M059J (cell line): ENCODE results near the gene CDYL. TPM values are rescaled to one million over a fixed set of nuclear protein-coding genes. Genes with fewer than 3 reads are reported as not detected.

Experiments
- DNase-seq: peaks from one replicate; pipeline ENCODE4 v3.0.0-alpha.2; 2012; ENCODE audit warnings: low read depth
- total RNA-seq: library from RNA; depleted of rRNA; stranded (reverse); fragments of >200 nt; shearing (Covaris generic); gene quantifications from 2 replicates; pipeline ENCODE4 v1.2.3, GENCODE V29; 2014

The CDYL gene
- total RNA-seq, 1 experiment from 2014 or later = 34.3 TPM

DNA sequence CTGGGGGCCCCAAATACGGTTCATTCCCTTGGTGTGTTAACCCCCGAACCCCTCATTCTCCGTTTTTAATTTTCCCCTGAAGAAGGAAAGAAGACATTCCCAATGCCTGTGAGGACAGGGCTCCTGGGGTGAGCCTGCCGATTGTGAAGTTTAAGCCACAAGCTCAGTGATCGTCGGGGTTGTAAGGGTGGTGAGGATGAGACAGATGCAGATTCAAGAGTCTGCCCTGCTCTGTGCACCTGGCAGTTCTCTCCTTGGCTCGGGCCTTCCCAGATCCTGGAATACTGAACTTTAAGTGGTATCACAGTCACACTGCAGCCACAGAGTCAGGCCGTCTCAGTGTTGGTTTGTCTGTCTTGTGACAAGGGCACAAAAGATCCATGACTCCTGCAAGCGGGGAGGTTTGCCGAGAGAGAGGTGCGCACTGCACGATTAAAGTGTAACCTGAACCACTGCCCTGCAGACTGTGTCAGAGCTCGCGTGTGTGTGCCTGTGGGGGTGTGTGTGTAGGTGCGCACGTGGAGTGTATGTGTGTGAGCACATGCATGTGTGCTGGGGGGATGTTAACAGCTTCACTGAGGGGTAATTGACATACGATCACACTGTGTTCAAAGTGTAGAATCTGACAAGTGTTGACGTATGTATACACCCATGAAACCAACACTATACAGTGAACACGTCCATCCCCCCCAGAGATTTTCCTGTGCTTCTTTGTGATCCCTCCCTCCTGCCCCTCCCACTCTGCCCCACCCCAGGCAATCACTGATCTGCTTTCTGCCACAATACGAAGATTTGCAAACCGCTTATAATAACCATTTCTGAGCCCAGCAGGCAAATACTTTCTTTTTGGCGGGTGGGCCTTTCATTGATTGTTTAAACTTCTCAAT lies 188.7 kb downstream of the CDYL start:
- DNase-seq = no peak

DNA sequence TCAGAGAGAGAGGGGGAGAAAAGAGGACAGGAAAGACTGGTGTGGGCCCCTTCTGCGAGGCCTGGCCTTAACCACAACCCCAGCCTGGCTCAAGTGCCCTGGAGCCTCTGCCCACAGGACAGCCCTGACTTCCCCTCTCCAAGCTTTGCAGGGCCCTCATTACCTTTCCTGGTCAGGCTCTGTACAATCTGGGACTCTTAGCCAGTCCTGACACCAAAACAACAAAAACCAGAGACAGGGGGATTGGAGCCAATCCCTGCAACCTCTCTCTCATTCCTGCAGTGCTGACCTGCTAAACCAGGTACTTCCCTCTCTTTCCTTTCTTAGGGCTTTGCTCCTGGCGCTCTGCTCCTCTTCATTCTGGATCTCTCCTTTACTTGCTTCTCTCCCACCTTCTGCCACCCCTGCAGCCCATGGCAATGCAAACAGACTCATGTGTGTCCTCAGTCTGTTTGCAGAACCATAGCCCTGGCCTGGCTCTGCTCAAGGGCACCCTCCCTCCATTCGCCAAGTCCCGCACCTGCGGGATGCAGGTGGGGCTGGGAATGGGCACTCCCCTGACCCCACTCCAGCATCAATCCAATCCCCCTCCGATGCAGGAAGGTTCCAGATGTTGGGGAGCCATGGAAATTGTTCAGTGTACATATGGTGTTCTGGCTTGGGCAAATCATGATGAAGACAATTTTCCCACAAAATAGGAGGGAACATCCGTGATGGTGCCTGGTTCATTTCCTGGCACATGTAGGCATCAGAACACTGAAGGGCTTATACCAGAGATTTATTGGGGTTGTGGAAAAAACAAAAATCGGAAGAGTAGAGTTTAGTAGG lies 189.6 kb downstream of the CDYL start:
- DNase-seq = no peak

DNA sequence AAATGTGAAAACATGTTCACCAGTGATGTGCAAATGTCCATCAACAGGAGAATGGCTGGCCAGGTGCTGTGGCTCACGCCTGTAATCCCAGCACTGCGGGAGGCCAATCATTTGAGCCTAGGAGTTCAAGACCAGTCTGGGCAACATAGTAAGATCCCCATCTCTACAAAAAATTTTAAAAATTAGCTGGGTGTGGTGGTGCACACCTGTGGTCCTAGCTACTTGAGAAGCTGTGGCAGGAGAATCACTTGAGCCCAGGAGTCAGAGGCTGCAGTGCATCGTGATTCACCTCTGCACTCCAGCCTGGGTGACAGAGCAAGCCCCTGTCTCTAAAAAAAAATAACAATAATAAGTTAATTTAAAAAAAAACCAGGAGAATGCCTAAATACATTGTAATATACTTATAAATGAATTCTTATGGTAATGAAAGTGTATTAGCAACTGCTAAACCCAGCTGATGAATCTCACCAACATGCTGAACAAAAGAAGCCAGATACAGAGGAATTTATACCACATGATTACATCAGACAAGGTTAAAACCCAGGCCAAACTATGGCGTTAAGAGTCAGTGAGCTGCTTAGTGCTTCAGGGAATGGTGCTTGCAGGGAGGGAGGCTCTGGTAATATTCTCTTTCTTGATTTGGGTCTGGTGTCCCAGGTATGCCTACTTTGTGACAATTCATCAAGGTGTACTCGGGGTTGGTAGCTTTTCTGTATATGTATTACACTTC lies 191.3 kb downstream of the CDYL start:
- DNase-seq = peak; percentile 18

DNA sequence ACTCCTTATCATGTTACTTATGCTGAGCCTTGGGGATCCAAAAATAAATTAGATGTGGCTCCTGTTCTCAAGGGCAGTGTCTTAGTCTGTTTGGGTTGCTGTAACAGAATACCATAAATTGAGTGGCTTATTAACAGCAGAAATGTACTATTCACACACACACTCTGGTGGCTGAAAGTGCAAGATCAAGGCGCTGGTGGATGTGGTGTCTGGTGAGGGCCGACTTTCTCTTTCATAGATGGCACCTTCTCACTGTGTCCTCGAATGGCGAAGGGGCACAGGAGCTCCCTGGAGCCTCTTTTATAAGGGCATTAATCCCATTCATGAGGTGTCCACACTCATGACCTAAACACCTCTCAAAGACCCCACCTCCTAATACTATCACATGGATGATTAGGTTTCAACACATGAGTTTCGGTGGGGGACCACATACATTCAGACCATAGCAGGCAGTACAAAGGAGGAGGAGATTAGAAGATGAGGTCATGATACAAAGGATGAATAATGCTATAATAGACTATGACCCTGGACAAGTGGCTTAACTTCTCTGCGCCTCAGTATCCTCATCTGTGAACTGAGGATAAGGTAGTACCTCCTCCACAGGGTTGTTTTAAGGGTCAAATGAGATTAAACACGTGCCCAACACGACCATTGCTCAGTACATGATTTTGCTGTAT lies 193.5 kb downstream of the CDYL start:
- DNase-seq = no peak

DNA sequence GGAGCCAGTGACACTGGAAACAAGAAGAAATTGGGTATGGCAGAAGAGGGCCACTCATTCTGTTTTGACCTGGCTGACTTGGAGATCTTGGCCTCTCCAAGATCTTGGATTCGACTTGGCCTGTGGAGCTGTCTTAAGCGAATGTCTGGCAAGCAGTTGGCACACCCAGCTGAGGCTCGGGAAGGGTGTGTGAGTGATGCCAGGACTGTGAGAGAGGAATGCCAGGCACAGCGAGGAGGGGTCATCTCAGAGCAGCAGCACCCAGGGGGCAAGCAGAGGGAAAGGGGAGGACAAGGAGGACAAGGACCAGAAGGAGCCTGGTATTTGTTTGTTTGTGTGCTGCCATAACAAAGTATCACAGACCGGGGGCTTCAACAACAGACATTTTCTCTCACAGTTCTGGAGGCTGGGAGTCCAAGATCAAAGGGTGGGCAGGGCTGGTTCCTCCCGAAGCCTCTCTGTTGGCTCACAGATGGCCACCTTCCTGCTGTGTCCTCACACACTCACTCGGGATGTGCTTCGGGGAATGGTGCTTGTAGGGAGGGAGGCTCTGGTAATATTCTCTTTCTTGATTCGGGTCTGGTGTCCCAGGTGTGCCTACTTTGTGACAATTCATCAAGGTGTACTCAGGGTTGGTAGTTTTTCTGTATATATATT lies 194.7 kb downstream of the CDYL start:
- no peak for DNase-seq

DNA sequence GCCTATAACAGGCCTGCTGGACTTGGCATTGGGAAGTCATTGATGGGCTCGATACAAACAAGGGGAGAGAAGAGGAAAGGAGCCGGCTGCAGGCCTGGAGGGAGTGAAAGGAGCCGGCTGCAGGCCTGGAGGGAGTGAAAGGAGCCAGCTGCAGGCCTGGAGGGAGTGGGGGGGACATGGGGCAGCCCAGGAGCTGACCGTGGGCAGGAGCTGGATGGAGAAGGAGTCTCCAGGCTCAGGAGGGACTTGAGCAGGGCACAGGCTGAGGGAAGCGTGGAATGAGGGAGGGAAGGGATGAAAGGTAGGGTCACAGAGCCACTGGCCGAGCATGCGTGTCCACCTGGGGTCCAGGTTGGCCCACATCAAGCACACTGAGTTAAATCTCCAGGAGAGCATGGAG lies 195.6 kb downstream of the CDYL start:
- no peak for DNase-seq

DNA sequence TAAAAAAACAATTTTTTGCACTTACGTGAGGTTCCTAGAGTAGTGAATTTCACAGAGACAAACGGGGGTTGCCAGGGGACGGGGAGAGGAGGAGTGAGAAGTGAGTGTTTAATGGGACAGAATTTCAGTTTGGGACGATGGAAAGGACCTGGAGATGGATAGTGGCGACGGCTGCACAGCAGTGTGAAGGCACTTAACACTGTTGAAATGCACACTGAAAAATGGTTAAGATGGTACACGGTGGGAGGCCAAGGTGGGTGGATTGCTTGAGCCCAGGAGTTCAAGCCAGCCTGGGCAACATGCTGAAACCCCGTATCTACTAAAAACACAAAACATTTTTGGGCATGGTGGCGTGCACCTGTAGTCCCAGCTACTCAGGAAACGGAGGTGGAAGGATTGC lies 196.2 kb downstream of the CDYL start:
- DNase-seq = no peak

DNA sequence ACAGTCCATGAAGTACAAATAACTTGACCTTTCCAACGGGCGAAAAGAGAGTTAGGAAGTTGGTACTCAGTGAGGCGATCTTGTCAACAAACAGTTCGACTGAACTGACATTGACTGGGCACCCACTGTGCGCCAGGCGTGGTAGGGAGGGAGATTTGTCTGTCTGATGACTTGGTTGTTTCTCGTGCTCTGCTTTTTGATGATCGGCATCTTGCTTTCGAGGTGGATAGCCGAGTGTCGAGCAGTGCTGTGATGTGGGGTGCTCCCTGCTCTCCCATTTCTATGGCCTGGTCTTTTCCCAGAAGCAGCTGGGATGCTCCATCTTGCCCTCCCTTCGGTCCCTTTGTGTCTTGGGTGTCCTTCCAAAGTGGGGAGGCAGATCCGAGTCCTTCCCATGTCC lies 197.2 kb downstream of the CDYL start:
- DNase-seq = no peak

DNA sequence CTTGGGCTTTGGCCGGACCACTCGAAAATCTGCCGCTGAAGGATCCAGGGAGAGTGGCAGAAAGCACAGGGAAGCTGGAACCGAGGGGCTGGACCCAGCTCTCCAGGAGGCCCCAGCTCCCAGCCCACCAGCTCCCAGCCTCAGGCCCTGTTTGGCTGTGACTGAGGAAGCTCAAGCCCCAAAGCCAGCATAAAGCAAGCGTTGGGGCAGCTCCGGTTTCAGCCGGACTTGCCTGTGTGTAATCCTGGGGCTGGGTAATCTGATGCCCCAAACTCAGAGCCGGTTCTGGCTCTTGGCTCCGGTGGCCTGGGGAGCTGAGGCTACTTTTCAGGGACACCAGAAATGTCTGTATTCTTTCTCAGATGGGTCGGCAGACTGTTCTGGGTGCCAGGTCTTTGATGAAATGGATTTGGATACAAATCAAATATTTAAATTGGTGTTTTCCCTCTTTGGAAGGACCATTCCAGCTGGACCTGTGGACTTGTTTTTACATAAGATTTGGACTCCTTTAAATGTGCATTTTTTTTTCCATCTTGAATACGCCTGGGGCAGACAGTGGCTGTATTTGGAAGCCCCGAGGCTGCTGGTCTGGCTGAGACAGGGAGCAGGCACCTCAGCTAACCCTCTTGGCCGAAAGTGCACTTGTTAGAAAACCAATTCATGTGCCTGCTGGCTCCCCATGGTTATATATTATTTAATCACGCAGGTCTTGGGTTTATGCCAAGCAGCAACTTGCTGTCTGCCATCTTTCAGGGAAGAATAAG lies 198.0 kb downstream of the CDYL start:
- DNase-seq = peak; percentile 31

DNA sequence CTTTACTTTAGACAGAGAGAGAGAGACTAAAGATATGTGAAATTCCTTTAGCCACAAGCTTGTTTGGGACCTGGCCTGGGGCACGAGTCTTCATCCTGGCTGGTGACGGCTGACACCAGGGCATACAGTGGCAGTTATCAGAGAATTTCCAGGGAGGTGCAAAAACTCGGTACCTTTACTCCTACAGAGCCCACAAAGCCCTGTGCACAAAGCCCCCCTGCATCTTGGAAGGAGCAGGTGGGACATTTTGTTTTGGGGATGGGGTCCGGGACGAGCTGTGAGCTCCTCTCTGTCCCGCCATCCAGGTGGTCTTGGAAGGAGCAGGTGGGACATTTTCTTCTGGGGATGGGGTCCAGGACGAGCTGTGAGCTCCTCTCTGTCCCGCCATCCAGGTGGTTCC lies 198.8 kb downstream of the CDYL start:
- no peak for DNase-seq

DNA sequence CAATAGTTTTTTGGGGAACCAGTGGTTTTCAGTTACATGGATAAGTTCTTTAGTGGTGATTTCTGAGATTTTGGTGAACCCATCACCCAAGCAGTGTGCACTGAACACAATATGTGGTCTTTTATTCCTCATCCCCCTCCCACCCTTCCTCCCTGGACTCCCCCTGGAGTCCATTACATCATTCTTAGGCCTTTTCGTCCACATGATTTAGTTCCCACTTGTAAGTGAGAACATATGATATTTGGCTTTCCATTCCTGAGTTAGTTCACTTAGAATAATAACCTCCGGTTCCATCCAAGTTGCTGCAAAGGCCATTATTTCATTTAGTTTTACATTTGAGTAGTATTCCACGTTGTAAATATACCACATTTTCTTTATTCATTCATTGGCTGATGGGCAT lies 199.3 kb downstream of the CDYL start:
- no peak for DNase-seq

DNA sequence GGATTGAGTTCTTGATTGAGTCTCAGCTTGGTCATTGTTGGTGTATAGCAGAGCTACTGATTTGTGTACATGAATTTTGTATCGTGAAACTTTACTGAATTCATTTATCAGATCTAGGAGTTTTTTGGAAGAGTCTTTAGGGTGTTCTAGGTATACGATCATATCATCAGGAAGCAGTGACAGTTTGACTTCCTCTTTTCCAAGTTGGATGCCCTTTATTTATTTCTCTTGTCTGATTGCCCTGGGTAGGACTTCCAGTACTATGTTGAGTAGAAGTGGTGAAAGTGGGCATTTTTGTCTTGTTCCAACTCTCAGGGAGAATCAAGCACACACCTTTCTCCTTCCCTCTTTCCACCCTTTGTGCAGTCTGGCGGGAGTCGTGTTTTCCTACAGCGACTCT lies 201.3 kb downstream of the CDYL start:
- DNase-seq = no peak

DNA sequence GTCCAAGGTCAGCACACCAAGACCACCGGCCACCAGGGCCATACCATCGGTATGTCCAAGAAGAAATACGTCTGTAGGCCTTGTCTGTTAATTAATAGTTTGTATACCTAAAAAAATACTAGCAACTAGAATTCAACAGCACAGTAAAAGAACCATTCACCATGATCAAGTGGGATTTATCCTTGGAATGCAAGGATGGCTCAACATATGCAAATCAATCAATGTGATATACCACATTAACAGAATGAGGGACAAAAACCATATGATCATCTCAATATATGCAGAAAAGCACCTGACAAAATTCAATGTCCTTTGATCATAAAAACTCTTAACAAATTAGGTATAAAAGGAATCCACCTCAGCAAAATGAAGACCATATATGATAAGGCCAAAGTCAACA lies 203.2 kb downstream of the CDYL start:
- peak; percentile 6 for DNase-seq

DNA sequence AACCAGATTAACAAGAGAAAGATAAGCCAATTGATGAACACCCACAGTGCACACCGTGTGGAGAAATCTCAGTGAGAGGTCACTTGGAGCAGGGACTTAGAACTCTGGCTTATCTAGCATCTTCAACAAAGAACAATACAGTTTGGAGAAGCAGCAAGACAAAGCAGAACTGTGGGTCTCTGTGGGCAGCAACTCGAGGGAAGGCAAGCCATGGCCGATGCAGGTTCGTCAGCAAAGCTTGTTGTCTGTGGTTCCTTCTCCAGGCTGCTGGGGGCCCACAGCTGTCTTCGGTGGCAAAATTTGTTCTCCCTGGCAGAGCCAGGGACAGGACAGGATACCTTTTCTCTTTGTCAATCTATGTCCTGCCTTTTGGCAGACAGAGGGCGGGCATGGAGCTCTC lies 205.6 kb downstream of the CDYL start:
- DNase-seq = no peak

DNA sequence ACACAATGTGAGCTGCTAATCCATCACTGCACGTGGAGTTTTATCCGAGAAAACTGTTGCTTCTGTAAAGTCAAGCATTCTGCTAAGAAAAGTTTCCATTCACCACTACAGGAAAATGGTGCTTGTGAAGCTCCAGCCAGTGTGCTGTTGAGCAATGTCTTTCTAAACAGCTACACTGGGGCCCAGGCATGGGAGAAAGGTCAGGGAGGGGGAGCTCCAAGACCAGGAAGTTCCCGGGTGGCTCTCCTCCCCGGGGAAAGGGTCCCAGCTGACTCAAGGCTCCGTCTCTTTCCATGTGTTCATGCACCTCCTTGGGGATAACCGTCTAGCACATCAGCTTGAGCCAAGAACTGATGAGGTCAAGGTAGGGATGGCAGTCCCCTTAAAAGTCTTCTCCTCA lies 207.1 kb downstream of the CDYL start:
- DNase-seq = no peak

DNA sequence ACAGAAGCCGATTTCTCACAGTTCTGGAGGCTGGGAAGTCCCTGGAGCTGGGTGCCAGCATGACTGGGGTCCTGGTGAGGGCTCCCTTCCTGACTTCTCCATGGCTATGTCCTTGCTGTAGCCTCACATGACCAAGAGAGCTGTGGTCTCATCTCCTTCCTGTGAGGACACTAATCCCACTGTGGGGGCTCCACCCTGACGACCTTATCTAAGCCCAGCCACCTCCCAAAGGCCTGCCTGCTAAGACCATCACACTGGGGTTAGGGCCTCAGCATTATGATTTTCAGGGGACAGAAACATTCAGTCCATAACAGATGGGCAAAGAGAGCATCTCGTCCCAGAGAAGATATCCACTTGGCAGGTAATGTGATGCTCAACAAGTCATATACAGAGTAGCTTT lies 210.8 kb downstream of the CDYL start:
- no peak for DNase-seq

DNA sequence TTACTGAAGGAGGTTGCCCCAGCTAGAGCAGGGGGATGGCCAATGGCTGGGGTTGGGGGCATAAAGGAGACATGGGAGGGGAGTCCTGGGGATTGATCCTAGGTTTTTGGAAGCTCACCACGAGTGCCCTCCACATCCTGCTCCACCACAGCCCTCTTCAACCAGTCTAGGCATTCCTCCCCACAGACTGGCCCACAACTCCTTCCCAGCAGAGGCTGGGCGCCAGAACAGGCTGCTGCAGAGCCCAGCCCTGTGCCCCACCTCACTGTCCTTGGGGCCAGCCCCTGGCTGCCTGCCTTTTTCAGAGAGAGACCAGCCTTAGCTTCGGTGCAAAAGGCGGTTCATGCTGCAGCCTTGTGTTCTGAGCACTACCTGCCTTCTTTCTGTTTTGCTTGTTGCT lies 211.2 kb downstream of the CDYL start:
- DNase-seq = no peak

DNA sequence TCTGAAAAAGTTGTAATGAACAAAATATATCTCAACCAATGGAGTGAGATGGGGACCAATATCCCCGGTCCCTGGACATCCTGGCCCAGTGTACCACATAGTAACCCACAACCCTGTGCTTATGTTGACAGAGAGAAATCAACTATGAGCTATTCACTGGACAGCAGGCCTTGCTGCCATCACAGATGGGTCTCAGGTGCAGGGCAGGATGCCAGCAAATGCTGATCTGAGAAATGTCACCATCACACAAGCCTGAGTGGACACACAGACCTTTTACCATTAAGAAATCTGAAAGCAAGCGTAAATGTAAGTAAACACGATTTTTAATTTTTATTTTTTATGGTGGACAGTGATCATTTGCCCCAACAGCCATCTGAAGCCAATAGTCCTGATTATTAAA lies 218.5 kb downstream of the CDYL start:
- DNase-seq = no peak

DNA sequence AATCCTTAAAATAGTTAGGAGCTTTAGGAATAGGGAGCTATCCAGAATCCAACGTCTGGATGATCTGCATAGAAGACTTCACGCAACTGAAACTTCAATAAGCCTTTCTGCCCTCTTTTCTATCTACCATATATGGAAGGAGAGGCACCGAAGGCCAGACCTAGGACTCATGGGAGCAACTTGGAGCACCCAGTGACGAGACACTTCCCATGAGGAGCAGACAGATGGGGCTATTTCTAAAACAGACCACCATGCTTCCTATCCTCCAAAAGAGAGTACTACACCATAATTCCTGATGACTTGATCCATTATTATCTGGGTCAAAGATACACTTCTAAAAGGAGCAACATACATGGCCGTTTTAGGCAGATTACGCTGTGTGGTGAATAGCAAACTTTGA lies 221.7 kb downstream of the CDYL start:
- DNase-seq = no peak

DNA sequence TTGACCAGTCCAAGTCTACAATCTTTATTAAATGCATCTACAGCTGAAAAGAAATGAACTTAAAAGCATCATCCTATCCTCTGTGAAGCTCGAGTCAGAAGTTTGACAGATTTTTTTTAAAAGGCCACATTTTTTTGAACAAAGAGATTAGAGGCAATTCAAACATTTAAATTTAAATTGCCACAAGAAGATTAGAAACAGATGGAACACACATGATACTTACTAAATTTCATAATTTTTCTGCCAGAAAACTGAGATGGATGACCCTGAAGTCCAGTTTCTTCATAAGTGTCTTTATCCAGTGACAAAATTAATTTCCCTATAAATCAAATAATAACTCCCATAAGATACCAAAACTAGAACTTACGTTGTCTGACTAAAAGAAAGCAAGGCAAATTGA lies 223.4 kb downstream of the CDYL start:
- no peak for DNase-seq
